ENCODE results near the gene NADSYN1.

Gene NADSYN1

DNA sequence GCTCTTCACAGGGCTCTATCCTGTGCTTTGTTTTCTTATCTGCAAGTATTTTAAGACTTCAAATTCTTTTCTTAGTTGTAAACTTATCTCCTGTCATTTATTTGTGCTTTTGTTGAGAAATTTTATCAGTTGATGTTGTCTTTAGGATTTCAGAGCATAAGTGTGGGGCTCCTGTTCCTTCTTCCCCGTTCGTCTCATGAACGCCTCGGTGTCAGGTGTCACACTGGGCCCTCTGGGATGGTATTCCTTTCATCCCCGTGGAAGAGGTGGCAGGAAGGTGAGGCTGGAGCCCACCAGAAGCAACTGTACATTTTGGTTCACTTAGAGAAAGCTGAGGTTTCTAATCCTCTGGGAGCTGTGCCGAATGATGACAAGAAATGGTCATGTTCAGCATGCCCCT, 17.9 kb downstream of the NADSYN1 start:
- Histone ChIP-seq H3K27me3 (replicated peaks; ENCODE audit: control insufficient read depth, insufficient read depth, low read length, poor library complexity, severe bottlenecking) (no peaks in the 10 kb centered on the region), H3K36me3 (ENCODE audit: control insufficient read depth, insufficient read depth, low read length) (peaks cover 51% of the 10 kb centered on the region), H3K4me3 (ENCODE audit: insufficient read depth, low read depth, low read length, poor library complexity, severe bottlenecking) (no peak overlapping the region)

GRCh38 chr11:71472357-71472885, 19.4 kb downstream of the NADSYN1 start:
- Histone ChIP-seq H3K4me1 (ENCODE audit: control insufficient read depth, insufficient read depth, low read length, poor library complexity, severe bottlenecking) (no peaks in the 10 kb centered on the region), H3K27me3 (replicated peaks; ENCODE audit: control insufficient read depth, insufficient read depth, low read length, poor library complexity, severe bottlenecking) (no peaks in the 10 kb centered on the region), H3K9me3 (ENCODE audit: control insufficient read depth, low read length) (no peaks in the 10 kb centered on the region), H3K36me3 (ENCODE audit: control insufficient read depth, insufficient read depth, low read length) (peaks cover 58% of the 10 kb centered on the region), H3K4me3 (ENCODE audit: insufficient read depth, low read depth, low read length, poor library complexity, severe bottlenecking) (no peak overlapping the region), H3K27ac (ENCODE audit: insufficient read depth, low read length, poor library complexity, severe bottlenecking) (no peak overlapping the region)
- no peak for DNase-seq

More for the DNA sequence above, 17.9 kb downstream of the NADSYN1 start:
- Histone ChIP-seq H3K27ac (ENCODE audit: insufficient read depth, low read length, poor library complexity, severe bottlenecking) (no peak overlapping the region), H3K4me1 (ENCODE audit: control insufficient read depth, insufficient read depth, low read length, poor library complexity, severe bottlenecking) (no peaks in the 10 kb centered on the region), H3K9me3 (ENCODE audit: control insufficient read depth, low read length) (no peaks in the 10 kb centered on the region)
- no peak for DNase-seq

DNA sequence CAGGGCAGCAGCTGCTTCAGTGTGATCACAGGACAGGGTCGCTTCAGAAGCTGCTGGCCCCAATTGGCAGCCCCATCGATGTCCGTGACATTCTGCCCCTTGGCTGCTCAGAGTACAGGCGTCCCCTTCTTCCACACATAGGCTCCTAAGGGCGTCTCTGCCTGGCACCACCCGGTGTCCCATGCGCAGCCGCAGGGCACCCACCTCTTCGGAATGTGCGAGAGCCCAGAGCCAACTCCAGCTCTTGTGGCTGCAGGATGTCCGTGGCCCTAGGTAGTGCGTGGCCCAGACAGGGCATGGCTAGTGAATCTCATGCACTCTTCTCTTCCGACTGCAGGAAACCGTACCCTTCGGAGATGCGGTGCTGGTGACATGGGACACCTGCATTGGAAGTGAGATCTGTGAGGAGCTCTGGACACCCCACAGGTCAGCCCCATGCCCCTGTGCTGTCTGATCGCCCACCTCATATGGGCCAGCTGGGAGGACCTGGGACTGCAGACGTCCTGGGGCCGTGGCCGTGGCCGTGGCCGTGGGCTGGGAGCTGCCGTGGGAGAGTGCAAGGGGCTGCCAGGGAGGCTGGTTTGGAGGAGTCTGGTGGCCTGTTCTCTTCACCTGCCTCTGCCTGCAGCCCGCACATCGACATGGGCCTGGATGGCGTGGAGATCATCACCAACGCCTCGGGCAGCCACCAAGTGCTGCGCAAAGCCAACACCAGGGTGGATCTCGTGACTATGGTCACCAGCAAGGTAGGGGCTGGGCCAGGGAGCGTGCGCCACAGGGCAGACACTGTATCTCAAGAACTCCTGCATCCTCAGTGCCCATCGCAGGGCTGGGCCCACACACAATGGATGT, 20.2 kb downstream of the NADSYN1 start:
- H3K27ac ChIP-seq (ENCODE audit: insufficient read depth, low read length, poor library complexity, severe bottlenecking) = no peak overlapping the region
- H3K4me3 ChIP-seq (ENCODE audit: insufficient read depth, low read depth, low read length, poor library complexity, severe bottlenecking) = no peak overlapping the region
- H3K9me3 ChIP-seq (ENCODE audit: control insufficient read depth, low read length) = no peaks in the 10 kb centered on the region
- H3K27me3 ChIP-seq (replicated peaks; ENCODE audit: control insufficient read depth, insufficient read depth, low read length, poor library complexity, severe bottlenecking) = no peaks in the 10 kb centered on the region
- H3K36me3 ChIP-seq (ENCODE audit: control insufficient read depth, insufficient read depth, low read length) = peaks cover 65% of the 10 kb centered on the region
- H3K4me1 ChIP-seq (ENCODE audit: control insufficient read depth, insufficient read depth, low read length, poor library complexity, severe bottlenecking) = no peaks in the 10 kb centered on the region
- DNase-seq = no peak

DNA sequence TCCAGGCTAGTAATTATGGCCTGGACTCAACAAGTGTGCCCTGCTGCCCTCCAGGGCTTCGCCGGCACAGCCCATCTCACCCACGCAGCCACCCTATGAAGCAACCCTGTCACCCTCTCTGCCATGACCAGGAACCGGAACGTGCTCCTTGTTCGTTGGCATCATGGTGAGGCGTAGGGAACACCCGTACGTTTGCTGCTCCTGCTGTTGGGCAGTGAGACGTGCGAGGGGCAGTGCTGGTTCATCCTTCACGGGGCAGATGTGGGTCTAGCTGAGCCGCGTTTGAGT, 20.7 kb downstream of the NADSYN1 start:
- Histone ChIP-seq H3K27me3 (replicated peaks; ENCODE audit: control insufficient read depth, insufficient read depth, low read length, poor library complexity, severe bottlenecking) (no peaks in the 10 kb centered on the region), H3K4me1 (ENCODE audit: control insufficient read depth, insufficient read depth, low read length, poor library complexity, severe bottlenecking) (no peaks in the 10 kb centered on the region), H3K9me3 (ENCODE audit: control insufficient read depth, low read length) (no peaks in the 10 kb centered on the region), H3K27ac (ENCODE audit: insufficient read depth, low read length, poor library complexity, severe bottlenecking) (no peak overlapping the region), H3K4me3 (ENCODE audit: insufficient read depth, low read depth, low read length, poor library complexity, severe bottlenecking) (no peak overlapping the region), H3K36me3 (ENCODE audit: control insufficient read depth, insufficient read depth, low read length) (peaks cover 71% of the 10 kb centered on the region)
- no peak for DNase-seq

DNA sequence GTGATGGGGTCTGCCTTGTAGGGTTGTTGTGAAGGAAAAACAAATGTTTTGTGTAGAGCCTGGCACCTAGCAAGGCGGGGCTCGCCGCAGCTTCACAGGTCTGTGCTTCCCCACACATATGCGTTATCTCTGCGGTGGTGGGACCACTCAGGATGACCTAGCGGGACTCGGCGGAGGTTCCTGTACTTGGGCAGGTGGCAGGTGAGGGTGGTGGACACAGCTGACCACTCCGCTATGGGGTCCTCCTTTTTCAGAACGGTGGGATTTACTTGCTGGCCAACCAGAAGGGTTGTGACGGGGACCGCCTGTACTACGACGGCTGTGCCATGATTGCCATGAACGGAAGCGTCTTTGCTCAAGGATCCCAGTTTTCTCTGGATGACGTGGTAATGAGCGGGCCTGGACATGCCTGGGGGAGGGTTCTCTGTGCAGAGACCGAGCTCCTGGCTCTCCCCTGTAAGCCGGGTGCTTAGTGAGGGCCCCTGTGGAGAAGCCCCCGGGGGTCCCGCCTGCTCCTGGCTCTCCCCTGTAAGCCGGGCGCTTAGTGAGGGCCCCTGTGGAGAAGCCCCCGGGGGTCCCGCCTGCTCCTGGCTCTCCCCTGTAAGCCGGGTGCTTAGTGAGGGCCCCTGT, 21.3 kb downstream of the NADSYN1 start:
- H3K4me1 ChIP-seq (ENCODE audit: control insufficient read depth, insufficient read depth, low read length, poor library complexity, severe bottlenecking) = no peaks in the 10 kb centered on the region
- no peak for DNase-seq
- no peaks in the 10 kb centered on the region for H3K9me3 ChIP-seq (ENCODE audit: control insufficient read depth, low read length)
- H3K36me3 ChIP-seq (ENCODE audit: control insufficient read depth, insufficient read depth, low read length) = peaks cover 75% of the 10 kb centered on the region
- no peak overlapping the region for H3K27ac ChIP-seq (ENCODE audit: insufficient read depth, low read length, poor library complexity, severe bottlenecking)
- H3K27me3 ChIP-seq (replicated peaks; ENCODE audit: control insufficient read depth, insufficient read depth, low read length, poor library complexity, severe bottlenecking) = no peaks in the 10 kb centered on the region
- H3K4me3 ChIP-seq (ENCODE audit: insufficient read depth, low read depth, low read length, poor library complexity, severe bottlenecking) = no peak overlapping the region

DNA sequence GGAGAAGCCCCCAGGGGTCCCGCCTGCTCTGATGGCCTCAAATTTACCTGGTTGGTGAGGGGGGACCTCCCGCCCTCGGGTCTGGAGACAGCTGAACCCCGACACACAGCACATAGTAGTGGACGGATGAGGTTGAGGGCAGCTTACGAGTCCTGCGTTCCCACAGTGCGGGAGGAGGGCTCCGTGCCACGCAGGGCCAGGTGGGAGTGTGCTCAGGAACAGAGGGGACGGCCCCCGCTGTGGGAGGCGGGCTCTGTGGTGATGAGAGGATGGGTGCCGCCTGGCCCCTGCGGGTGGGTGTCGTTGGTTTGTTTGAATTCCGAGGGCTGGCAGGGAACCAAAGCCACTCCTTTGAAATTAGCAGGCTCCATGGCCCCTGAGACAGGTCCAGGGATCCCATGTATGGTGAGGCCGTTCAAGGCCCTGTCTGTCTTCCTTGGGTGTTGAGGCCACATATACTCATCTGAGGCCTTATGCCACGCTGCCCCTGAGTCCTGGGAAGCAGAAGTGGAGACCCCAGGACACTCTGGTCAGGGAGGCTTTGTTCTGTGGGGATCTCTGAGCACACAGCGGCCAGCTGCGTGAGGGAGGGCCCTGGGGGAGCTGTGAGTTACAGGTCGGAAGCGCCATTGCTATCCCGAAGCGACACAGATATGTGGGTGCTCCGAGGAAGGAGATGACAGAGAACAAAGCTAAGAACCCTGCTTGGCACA, 21.9 kb downstream of the NADSYN1 start:
- Histone ChIP-seq H3K27ac (ENCODE audit: insufficient read depth, low read length, poor library complexity, severe bottlenecking) (no peak overlapping the region), H3K27me3 (replicated peaks; ENCODE audit: control insufficient read depth, insufficient read depth, low read length, poor library complexity, severe bottlenecking) (no peaks in the 10 kb centered on the region), H3K36me3 (ENCODE audit: control insufficient read depth, insufficient read depth, low read length) (peaks cover 82% of the 10 kb centered on the region), H3K4me3 (ENCODE audit: insufficient read depth, low read depth, low read length, poor library complexity, severe bottlenecking) (no peak overlapping the region), H3K9me3 (ENCODE audit: control insufficient read depth, low read length) (no peaks in the 10 kb centered on the region), H3K4me1 (ENCODE audit: control insufficient read depth, insufficient read depth, low read length, poor library complexity, severe bottlenecking) (no peaks in the 10 kb centered on the region)
- no peak for DNase-seq

GRCh38 chr11:71476031-71476430, 23.0 kb downstream of the NADSYN1 start:
- DNase-seq = no peak
- Histone ChIP-seq H3K36me3 (ENCODE audit: control insufficient read depth, insufficient read depth, low read length) (peaks cover 89% of the 10 kb centered on the region), H3K4me3 (ENCODE audit: insufficient read depth, low read depth, low read length, poor library complexity, severe bottlenecking) (no peak overlapping the region), H3K27ac (ENCODE audit: insufficient read depth, low read length, poor library complexity, severe bottlenecking) (no peak overlapping the region), H3K9me3 (ENCODE audit: control insufficient read depth, low read length) (no peaks in the 10 kb centered on the region), H3K4me1 (ENCODE audit: control insufficient read depth, insufficient read depth, low read length, poor library complexity, severe bottlenecking) (no peaks in the 10 kb centered on the region), H3K27me3 (replicated peaks; ENCODE audit: control insufficient read depth, insufficient read depth, low read length, poor library complexity, severe bottlenecking) (no peaks in the 10 kb centered on the region)

DNA sequence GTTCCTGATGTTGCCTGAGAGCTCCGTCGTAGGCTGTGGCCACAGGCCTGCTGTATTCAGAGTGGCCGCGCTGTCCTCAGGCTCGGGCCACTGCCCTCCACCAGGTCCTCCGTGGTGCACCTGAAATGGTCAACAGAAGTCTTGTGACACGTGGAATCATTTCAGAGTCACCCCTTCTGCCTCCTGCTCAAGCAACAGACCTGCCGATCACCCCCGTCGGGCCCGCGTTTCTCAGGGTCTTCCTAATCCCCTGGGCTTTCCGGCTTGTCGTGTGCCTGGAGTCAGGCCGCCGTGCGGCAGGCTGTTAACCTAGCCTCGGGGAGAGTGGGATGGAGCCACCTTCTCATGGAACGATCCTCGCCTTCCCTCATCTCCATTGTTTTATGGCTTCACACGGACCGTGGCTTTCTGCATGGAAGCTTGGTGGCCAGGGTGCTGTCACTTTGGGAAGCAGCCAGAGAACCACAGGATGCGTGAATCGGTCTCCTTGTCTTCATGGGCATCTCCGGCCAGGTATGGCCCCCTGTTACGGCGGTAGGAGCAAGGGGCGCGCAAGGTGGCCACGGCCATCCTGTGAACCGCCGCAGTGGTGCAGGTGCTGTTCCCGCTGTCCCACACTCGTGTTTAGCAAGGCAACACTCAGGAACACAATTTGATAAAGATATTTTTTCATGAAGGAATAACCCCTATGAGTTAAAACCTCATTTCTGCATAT, 24.1 kb downstream of the NADSYN1 start:
- no peaks in the 10 kb centered on the region for H3K27me3 ChIP-seq (replicated peaks; ENCODE audit: control insufficient read depth, insufficient read depth, low read length, poor library complexity, severe bottlenecking)
- no peak overlapping the region for H3K4me3 ChIP-seq (ENCODE audit: insufficient read depth, low read depth, low read length, poor library complexity, severe bottlenecking)
- no peak overlapping the region for H3K27ac ChIP-seq (ENCODE audit: insufficient read depth, low read length, poor library complexity, severe bottlenecking)
- DNase-seq = no peak
- no peaks in the 10 kb centered on the region for H3K4me1 ChIP-seq (ENCODE audit: control insufficient read depth, insufficient read depth, low read length, poor library complexity, severe bottlenecking)
- H3K36me3 ChIP-seq (ENCODE audit: control insufficient read depth, insufficient read depth, low read length) = peaks cover 91% of the 10 kb centered on the region
- H3K9me3 ChIP-seq (ENCODE audit: control insufficient read depth, low read length) = no peaks in the 10 kb centered on the region

DNA sequence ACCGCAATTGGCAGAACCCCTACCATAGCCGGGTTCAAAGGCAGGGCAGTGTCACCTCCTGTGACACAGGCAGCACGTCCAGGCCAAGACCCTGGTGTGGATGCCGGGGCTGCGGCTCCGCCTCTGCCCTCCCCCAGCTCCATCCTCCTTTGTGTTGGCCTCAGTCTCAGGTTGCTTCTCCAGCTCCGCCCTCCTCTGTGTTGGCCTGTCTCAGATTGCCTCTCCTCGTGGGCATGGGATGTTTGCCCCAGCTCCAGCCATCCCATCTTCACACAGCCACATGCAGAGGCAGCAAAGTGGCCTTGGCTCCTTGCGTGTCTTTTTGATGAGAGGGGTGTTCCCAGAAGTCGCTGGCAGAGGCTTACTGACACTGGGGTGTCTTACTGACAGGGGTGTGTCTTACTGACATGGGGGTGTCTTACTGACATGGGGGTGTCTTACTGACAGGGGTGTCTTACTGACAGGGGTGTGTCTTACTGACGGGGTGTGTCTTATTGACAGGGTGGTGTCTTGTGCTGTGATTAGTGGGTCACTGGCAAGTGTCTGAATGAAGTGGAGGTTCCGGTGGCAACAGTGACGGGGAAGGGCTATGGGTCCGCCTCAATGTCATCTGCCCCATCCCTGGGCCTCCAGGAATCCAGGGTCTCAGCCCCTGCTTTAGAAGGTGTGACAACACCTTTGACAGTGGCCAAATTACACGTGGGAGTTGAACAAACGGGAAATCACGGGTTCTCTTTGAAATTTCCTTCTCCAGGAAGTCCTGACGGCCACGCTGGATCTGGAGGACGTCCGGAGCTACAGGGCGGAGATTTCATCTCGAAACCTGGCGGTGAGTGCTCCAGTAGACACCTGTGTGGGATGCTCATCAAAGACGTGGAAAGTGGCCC, 24.9 kb downstream of the NADSYN1 start:
- Histone ChIP-seq H3K27ac (ENCODE audit: insufficient read depth, low read length, poor library complexity, severe bottlenecking) (no peak overlapping the region), H3K9me3 (ENCODE audit: control insufficient read depth, low read length) (no peaks in the 10 kb centered on the region), H3K4me1 (ENCODE audit: control insufficient read depth, insufficient read depth, low read length, poor library complexity, severe bottlenecking) (no peaks in the 10 kb centered on the region), H3K27me3 (replicated peaks; ENCODE audit: control insufficient read depth, insufficient read depth, low read length, poor library complexity, severe bottlenecking) (no peaks in the 10 kb centered on the region), H3K36me3 (ENCODE audit: control insufficient read depth, insufficient read depth, low read length) (peaks cover 91% of the 10 kb centered on the region), H3K4me3 (ENCODE audit: insufficient read depth, low read depth, low read length, poor library complexity, severe bottlenecking) (no peak overlapping the region)
- no peak for DNase-seq

Measured in effector memory CD4-positive, alpha-beta T cell (primary cell).